ENCODE results near the gene ACSS1.

ACSS1 gene

GRCh38 chr20:25031241-25031640, 26.7 kb downstream of the ACSS1 start:
- TF ChIP-seq CTCF (IDR thresholded peaks at IDR 0.05; ENCODE audit: low read depth, low read length), result no peak
- no peak for DNase-seq (ENCODE audit: low read depth in 2 of 2)
- H3K4me3 ChIP-seq (replicated peaks in 1 of 2; ENCODE audit: low read depth in 2 of 2, low read length in 2 of 2), result no peak overlapping the region

GRCh38 chr20:25030649-25031207, 27.2 kb downstream of the ACSS1 start:
- no peak for TF ChIP-seq CTCF (IDR thresholded peaks at IDR 0.05; ENCODE audit: low read depth, low read length)
- H3K4me3 ChIP-seq (replicated peaks in 1 of 2; ENCODE audit: low read depth in 2 of 2, low read length in 2 of 2), result no peak overlapping the region
- DNase-seq (ENCODE audit: low read depth in 2 of 2), result no peak

- DNase-seq (ENCODE audit: low read depth in 2 of 2), result no peak
- TF ChIP-seq CTCF (IDR thresholded peaks at IDR 0.05; ENCODE audit: low read depth, low read length), result no peak
- no peak overlapping the region for H3K4me3 ChIP-seq (replicated peaks in 1 of 2; ENCODE audit: low read depth in 2 of 2, low read length in 2 of 2)
These were observed 27.8 kb downstream of the ACSS1 start for GRCh38 chr20:25030007-25030648.

- no peak for TF ChIP-seq CTCF (IDR thresholded peaks at IDR 0.05; ENCODE audit: low read depth, low read length)
- H3K4me3 ChIP-seq (replicated peaks in 1 of 2; ENCODE audit: low read depth in 2 of 2, low read length in 2 of 2), result no peak overlapping the region
- no peak for DNase-seq (ENCODE audit: low read depth in 2 of 2)
These were observed 31.8 kb downstream of the ACSS1 start for GRCh38 chr20:25025986-25026605.

- DNase-seq (ENCODE audit: low read depth in 2 of 2), result no peak
- no peak overlapping the region for H3K4me3 ChIP-seq (replicated peaks in 1 of 2; ENCODE audit: low read depth in 2 of 2, low read length in 2 of 2)
- no peak for TF ChIP-seq CTCF (IDR thresholded peaks at IDR 0.05; ENCODE audit: low read depth, low read length)
These were observed 32.7 kb downstream of the ACSS1 start for GRCh38 chr20:25025091-25025861.

GRCh38 chr20:25024171-25024570, 33.8 kb downstream of the ACSS1 start:
- H3K4me3 ChIP-seq (replicated peaks in 1 of 2; ENCODE audit: low read depth in 2 of 2, low read length in 2 of 2), result no peak overlapping the region
- TF ChIP-seq CTCF (IDR thresholded peaks at IDR 0.05; ENCODE audit: low read depth, low read length), result no peak
- DNase-seq (ENCODE audit: low read depth in 2 of 2), result no peak

Data from cardiac fibroblast (primary cell).